Adrenal gland (tissue), 5 donors: ENCODE data around the gene SAPCD1.

Source experiments
- POLR2A ChIP-seq, 2 donors: fragments of 450-650 bp; IDR thresholded peaks; one replicate each; pipeline ENCODE4 v1.6.1; 2017; ENCODE audit warnings: antibody characterized with exemption in 2 of 2, mild to moderate bottlenecking in 2 of 2, moderate library complexity in 1 of 2
- TF ChIP-seq, protein P1 (sequence below), 6 experiments: fragments of 450-650 bp in 4 of 6; fragments of 200-600 bp in 2 of 6; sonication (generic) in 1 of 6; IDR thresholded peaks; 1 replicate in 5 of 6; 2 replicates in 1 of 6; pipeline versions ENCODE4 v1.5.1 to v1.8.0; 2016 to 2021; ENCODE audit warnings: antibody characterized with exemption in 6 of 6, mild to moderate bottlenecking in 2 of 6, moderate library complexity in 1 of 6
- donor health status: DM: no; HTN: no; CAD: no.

DNA sequence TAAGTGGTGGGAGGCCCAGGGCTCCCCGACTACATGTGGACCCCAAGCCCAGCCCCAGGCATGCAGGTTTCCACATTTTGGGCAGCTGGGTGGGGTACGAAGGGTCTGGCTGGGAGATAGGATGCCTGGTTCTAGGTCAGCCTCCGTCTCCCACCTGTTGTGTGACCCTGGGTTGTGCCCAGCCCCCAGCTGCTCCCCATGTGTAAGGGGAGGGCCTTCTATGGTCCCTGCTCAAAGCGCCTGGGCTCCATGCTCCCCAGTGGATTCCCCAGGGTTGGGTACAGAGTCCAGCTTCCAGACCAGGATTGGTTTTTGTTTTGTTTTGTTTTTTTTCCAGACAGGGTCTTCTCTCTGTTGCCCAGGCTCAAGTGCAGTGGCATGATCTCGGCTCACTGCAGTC, 15.7 kb downstream of the SAPCD1 start:
- TF ChIP-seq POLR2A (IDR thresholded peaks at IDR 0.05), result no peak
- TF ChIP-seq, protein P1, sequence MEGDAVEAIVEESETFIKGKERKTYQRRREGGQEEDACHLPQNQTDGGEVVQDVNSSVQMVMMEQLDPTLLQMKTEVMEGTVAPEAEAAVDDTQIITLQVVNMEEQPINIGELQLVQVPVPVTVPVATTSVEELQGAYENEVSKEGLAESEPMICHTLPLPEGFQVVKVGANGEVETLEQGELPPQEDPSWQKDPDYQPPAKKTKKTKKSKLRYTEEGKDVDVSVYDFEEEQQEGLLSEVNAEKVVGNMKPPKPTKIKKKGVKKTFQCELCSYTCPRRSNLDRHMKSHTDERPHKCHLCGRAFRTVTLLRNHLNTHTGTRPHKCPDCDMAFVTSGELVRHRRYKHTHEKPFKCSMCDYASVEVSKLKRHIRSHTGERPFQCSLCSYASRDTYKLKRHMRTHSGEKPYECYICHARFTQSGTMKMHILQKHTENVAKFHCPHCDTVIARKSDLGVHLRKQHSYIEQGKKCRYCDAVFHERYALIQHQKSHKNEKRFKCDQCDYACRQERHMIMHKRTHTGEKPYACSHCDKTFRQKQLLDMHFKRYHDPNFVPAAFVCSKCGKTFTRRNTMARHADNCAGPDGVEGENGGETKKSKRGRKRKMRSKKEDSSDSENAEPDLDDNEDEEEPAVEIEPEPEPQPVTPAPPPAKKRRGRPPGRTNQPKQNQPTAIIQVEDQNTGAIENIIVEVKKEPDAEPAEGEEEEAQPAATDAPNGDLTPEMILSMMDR (IDR thresholded peaks at IDR 0.05), result no peak
